AG08395 (cell line): ENCODE measurements around the gene RAB3D.
"Not testable (repeated sequence)": the region's sequence is repeated elsewhere in the genome, so short reads cannot be mapped to it uniquely, and the experiment has no call there.

Source experiments
- DNase-seq: peaks from one replicate; pipeline ENCODE4 v3.0.0; 2012; ENCODE audit warnings: mixed read lengths, low spot score

Gene RAB3D

GRCh38 chr19:11365557-11366117, 26.2 kb upstream of the RAB3D start:
- DNase-seq = no peak

DNA sequence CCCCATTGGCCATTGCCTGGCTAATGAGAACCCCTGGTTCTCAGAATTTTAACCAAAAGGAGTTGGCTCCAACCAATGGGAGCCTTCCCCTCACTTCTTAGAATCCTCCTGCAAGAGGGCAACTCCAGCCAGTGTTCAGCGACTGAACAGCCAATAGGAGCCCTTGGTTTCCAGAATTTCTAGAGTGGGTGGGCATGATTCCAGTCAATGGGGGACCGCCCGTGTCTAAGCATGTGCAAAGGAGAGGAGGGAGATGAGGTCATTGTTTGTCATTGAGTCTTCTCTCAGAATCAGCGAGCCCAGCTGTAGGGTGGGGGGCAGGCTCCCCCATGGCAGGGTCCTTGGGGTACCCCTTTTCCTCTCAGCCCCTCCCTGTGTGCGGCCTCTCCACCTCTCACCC, 25.5 kb upstream of the RAB3D start:
- no peak for DNase-seq

- no peak for DNase-seq
Observed at GRCh38 chr19:11364296-11364904, 24.9 kb upstream of the RAB3D start.

- no peak for DNase-seq
Observed at GRCh38 chr19:11363881-11364280, 24.4 kb upstream of the RAB3D start.

DNA sequence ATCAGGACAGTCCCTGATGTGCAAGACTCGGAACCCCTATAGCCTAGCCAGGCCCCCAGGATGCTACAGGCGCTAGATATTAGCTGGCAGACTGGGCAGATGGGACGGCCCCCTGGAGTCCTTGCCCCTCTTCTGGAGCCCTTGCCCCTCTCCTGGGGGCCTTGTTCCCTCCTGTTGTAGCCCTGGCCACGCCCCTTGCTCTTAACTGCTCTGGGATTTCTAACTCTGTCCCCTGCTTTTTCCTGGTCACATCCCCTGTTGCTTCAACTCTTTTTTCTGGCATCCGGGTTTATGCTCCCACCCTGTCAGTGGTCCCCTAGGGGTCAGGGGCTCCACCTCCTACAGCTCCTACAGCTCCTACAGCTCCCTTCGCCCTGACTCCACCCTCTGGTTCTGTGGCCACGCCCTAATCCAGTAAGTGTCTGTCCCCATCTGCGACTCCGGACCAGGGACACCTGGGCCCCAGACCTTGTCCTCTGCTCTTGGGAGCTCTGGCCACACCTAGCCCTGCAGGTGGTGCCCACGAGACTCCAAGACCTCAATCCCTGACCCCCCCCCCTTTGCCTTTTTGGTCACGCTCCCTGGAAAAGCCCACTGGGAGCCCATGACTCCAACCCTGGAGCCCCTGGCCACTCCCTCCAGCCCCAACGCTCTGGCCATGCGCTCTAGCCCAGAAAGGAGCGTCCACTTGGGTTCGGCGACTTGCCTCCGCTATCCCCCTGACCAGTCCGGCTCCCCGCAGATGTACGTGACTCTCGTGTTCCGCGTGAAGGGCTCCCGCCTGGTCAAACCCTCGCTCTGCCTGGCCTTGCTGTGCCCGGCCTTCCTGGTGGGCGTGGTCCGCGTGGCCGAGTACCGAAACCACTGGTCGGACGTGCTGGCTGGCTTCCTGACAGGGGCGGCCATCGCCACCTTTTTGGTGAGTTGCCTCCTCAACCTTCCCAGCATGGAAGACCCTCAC, 22.6 kb upstream of the RAB3D start:
- no peak for DNase-seq

- DNase-seq = no peak
Observed at GRCh38 chr19:11361037-11361770, 21.7 kb upstream of the RAB3D start.

DNA sequence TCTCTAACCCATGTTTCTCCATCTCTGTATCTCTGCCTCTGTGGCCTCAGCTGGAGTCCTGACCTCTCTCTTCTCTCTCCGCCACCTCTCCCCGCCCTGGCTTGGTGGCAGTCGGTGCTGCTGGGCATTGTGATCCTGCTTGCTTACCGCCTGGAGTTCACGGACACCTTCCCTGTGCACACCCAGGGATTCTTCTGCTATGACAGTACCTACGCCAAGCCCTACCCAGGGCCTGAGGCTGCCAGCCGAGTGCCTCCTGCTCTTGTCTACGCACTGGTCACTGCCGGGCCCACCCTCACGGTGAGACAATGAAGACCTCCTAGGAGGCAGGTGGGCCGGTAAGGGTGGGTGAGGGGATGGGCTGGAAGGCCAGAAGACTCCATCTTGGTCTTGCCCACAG, 20.0 kb upstream of the RAB3D start:
- no peak for DNase-seq

GRCh38 chr19:11356676-11357550, 17.5 kb upstream of the RAB3D start:
- no peak for DNase-seq

GRCh38 chr19:11356074-11356397, 16.6 kb upstream of the RAB3D start:
- no peak for DNase-seq

GRCh38 chr19:11355160-11356073, 16.0 kb upstream of the RAB3D start, which contains the start of gene PLPPR2:
TSS of gene PLPPR2 (plus strand) at chr19:11355432. CDS start at chr19:11357674, 2,242 bp downstream.
- peak; percentile 97 for DNase-seq

DNA sequence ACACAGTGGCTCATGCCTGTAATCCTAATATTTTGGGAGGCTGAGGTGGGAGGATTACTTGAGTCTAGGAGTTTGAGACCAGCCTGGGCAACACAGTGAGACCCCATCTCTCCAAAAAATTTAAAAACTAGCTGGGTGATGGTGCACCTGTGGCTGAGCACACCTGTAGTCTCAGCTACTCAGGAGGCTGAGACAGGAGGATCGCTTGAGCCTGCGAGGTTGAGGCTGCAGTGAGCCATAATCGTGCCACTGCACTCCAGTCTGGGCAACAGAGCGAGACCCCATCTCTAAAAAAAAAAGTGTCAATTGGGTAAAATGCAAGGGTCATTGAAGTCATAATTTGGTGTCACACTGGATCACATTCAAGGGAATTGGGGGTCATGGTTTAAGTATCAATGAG, 14.6 kb upstream of the RAB3D start:
- DNase-seq = not testable (repeated sequence)

DNA sequence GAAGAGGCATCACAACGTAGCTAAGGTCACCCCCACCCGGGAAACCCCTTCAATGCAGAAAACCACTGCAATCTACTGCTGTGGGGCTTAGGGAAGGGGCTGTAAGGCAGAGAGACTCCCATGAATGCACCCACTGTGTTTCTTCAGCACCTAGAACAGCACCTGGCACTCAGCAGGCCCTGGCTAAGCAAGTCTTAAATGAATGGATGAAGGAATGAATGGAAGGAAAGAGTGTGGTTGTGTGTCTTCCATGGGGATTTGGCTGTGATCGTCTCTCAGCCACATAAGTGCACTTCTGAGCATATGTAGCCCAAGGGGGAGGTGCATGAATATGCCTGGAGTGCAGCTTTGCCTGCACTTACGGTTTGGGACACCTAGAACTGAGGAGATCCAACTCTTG, 9.7 kb upstream of the RAB3D start:
- DNase-seq = no peak

GRCh38 chr19:11347546-11348039, 8.1 kb upstream of the RAB3D start:
- no peak for DNase-seq

GRCh38 chr19:11346104-11346940, 6.9 kb upstream of the RAB3D start, which contains the start of the genes CCDC159 and TMEM205:
TSS of gene CCDC159 (plus strand) at chr19:11346519. CDS start at chr19:11346607, 88 bp downstream.
TSS of gene TMEM205 (minus strand) at chr19:11346268. CDS start at chr19:11345619, 649 bp downstream.
- peak; percentile 97 for DNase-seq

DNA sequence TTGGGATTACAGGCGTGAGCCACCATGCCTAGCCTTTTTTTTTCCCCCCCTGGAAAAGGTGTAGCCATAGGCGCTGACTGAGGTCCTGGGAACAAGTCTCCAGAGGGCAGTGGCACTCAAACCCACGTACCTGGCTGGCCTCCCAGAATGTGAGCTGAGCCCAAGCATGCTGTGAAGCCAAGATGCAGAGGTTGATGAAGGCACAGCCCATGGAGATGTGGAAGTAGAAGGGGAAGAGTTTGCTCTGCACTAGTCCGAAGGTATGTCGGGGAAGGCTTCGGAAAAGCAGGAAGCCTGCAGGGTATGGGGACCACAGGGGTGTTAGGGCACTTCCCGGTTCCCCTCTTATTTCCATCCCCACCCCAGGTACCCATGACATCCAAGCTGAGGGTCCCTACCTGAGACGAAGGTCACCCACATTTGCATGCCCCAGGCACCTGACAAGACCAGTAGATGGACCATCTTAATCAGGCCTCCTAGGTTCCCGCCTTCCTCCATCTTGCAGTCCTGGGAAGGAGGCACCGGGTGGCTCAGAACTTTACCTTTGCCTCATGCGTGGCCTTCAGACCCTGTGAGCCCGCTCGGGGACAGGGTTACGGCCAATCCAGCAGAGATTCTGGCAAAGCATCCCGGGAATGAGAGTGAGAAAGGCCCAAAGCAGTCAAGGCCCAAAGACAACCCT, 5.8 kb upstream of the RAB3D start:
- no peak for DNase-seq

GRCh38 chr19:11342429-11342828, 3.0 kb upstream of the RAB3D start:
- DNase-seq = no peak

DNA sequence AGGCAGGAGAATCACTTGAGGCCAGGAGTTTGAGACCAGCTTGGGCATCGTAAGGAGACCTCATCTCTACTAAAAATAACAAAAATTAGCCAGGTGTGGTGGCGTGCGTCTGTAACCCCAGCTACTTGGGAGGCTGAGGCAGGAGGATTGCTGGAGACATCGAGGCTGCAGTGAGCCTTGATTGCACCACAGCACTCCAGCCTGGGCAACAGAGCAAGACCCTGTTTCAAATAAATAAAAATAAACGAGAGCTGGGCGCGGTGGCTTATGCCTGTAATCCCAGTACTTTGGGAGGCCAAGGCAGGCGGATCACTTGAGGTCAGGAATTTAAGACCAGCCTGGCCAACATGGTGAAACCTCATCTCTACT, 626 bp upstream of the RAB3D start:
- DNase-seq = not testable (repeated sequence)

DNA sequence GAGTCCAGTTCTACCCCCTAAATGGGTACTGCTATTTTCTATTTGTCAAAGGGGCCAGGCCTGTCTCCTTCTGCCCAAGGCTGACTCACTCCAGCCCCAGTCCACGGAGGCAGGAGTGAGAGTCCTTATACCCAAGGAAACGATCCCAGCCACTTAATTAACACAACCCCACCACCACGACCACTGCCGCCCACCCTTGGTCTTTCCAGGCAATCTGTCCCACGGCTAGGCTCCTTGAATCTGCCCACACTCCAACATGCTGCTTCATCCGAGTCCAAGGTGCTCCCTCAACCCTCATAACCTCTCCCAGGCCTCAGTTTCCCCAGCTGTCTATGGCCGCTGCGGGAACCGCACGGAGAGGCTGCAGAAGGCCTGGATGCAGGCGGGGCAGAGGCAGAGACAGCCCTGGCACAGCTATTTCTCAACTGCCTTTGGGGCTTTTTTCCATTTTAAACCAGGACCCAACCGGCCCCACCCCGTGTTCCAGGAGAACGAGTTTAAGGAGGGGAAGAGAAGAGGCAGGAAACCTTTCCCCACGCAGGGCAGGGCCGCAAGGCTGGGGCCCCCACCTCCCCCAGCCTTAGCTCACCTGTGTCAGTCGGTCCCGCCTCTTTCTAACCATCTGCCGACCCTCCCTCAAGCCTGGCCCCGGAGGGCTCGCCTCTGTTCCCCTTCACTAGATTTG, 746 bp downstream of the RAB3D start:
- no peak for DNase-seq
